GM19239 (cell line): ENCODE data around the gene CCDC174.
"Not testable (repeated sequence)": the region's sequence is repeated elsewhere in the genome, so short reads cannot be mapped to it uniquely, and the experiment has no call there.

ENCODE experiments used
- DNase-seq: peaks from one replicate; pipeline ENCODE4 v3.0.0; 2011; ENCODE audit warnings: low spot score; ENCODE audit not compliant: insufficient read length
- FAIRE-seq: peaks from 2 replicates; lab custom pipeline; 2011; peaks lifted over from hg19 to GRCh38; lab: Jason Lieb, UNC

The CCDC174 gene

DNA sequence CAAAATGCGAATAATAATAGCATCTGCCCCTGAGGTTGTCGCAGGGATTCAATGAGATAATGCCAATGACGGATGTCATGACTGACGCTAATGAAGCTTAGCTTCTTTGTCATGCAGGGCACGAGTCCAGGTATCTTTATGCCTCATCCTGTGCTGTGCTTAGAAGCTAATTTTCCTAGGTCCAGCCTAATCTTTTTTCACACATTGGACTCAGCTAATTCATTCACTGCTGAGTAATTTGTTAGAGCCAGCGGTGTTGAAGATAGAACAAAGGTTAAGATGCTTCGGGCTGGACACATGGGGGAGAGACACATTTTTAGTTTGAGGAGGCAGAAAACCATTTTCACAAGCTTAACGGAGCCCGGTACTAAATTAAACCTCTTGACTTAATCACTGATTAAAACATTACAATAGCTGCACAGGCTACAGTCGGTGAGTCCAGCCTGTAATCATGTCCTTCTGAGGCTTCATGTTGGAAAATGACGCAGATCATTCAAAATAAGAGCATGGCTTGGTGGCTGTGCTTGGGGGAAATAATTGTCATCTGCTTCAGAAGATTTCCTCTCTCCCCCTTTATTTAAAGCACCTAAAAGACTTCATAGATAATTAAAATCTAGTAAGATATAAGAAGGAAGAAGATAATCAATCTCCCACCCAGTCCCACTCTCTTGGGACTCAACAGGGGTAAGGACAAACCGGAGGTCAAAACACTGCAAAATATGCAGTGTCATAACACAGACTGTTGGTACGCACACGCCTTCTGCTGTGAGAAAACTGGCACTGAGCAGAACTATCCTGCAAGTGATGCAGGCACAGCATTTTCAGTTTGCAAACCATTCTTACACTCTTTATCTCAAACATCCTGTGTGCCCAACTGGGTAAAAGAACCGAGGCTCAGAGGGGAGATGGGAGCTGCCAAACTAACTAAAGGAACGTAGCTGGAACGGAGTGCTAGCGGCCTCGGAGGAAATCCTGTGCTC lies 3.3 kb upstream of the CCDC174 start:
- DNase-seq (no peak), FAIRE-seq (no peak)

DNA sequence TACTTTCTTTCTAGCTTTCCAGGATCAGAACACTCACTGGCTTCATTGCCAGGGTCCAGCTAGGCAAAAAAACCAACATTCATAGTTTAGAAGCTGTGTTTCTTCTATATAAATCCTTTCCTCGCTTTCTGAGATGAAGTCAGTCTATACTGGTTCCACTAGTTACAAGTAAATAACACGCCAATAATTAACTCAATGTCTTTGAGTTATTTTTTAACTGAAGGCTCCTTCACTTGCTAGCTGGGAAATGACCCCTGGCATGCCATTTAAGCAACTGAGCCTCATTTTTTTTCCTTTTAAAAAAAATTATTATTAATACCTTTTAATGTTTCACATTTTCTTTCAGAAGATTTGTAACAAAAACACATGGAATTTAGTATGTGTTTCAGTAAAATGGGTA lies 2.1 kb upstream of the CCDC174 start:
- FAIRE-seq (no peak), DNase-seq (no peak)

DNA sequence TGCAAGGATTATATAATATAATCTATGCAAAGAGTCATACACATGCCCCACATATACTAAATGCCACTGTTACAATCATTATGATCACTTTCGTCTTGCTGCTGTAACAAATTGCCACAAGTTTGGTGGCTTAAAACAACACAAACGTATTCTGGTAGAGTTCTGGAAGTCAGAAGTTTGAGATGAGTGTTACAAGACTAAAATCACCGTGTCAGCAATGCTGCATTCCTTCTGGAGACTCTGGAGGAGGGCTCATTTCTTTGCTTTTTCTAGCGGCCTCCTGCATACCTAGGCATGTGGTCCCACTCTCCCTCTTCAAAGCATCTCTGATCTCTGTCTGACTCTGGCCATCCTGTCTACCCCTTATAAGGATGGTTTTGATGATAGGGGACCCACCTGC lies 1.4 kb upstream of the CCDC174 start:
- FAIRE-seq (no peak), DNase-seq (no peak)

DNA sequence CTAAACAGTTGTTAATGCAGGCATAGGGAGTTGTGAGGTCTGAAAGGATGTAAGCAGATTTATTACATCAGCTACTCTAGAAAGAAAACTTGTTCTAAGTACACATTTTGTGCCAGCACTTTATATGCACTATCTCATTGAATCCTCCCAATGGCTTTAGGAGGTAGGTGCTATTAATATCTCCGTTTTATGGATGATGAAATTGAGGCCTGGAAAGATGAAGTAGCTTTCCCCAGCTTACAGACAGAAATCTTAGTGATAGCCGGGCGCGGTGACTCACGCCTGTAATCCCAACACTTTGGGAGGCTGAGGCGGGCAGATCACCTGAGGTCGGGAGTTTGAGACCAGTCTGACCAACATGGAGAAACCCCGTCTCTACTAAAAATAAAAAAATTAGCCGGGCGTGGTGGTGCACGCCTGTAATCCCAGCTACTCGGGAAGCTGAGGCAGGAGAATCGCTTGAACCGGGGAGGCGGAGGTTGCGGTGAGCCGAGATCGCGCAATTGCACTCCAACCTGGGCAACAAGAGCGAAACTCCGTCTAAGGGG lies 872 bp downstream of the CCDC174 start:
- FAIRE-seq, DNase-seq: not testable (repeated sequence)

DNA sequence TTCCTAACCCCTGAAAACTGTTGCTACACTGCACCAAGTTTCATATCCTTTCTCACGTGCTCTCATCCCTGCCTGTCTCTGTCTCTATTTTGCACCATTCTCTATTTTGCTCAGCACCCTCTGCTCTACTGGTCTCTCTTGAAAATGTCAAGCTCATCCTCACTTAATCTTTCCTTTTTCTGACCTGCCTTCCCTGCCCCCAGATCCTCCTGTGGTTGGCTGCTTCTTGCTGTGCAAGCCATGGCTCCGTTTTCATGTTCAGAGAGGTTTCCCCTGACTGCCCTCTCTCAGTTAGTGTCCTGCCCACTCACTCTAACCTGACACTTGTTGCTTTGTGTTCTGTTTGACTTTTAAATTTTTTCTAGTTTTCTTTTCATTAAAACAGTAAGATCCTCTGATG lies 6.0 kb downstream of the CCDC174 start:
- FAIRE-seq: no peak

DNA sequence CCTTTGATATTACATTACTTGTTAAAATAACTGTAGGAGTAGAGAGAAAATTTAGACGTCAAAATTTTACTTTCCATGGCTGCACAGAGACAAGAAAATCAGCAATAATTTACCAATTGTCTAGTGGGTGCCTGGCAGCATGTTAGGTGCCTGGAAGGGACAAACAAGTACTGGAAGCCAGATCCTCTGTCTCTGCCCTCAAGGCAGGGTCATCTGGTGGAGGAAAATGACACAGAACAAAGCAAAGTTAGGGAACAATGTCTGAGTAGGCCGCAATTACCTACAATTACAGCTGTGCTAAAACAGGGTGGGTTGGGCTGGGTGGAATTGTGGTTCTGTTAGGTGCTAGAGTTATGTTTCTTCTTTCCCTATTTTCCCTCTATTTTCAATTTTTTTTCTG lies 7.4 kb downstream of the CCDC174 start:
- no peak for FAIRE-seq
- no peak for DNase-seq

More for the DNA sequence above, 6.0 kb downstream of the CCDC174 start:
- DNase-seq: no peak

DNA sequence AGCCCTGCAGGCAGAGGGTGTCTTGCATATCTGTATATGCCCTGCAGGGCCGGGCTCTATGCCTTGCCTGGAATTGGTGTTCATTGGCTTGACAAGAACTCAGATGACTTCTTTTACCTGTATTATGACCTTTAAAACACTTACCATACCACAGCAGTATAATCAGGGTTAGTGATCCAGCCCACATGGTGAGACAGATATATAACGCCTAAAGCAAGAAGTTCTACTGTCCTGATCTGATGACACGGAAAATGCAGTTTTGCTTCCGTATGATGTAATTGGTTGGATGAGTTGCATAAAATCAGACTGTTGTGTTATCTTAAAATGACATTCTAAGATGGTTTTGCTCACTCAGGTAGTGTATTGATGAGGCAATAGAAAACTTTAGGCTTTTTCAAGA lies 9.4 kb downstream of the CCDC174 start:
- no peak for FAIRE-seq
- no peak for DNase-seq

DNA sequence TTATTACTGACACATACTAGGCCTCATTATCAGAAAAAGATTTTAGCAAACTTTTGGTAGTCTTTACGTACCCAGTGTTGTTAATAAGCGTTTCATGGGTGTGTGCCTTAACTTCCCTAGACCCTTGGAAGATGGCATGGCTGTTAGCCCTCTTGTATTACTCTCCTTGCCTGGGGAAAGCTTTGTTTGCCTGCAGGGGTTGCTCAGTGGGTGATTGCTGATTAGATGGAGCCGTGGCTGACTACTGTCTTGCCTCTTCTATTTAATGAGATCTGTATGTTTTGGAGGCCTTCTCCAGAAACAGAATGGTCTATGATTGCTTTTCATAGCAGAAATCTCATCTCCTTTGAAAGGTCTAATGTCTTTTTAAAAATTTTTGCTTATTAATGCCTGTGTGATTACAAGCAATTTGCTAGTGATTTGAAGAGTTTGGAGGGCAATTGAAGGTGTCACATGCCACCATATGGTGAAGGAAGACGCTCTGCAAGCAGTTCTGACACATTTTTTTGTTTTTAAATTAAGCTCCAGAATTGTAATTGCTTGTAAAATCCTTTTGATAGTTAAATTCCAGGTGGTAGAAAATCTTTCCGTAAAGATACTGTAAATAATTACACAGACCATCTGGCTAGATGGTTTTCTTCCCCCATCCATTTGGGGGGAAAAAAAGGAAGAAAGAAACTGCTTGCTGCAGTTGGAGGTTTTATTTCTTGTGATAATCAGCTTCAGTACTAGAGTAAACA lies 12.0 kb downstream of the CCDC174 start:
- DNase-seq (no peak), FAIRE-seq (no peak)

DNA sequence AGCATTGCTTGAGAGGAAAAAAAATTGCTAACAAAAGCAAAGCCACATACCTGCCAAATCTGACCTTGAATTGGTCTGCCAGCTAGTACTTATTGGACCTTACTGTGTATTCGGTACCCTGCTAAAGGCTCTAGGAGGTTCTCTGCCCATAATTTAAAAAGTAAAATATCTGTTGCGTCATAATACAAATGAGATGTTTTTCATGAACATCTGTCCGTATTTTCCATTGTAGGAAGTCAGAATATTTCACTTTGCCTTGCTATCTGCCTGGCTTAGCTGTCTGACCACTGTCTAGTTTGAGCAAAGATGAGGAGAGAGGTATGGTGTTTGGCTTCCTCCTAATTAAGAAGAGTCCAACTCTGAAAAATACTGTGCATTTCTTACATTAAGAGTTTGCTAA lies 12.6 kb downstream of the CCDC174 start:
- DNase-seq (no peak), FAIRE-seq (no peak)

DNA sequence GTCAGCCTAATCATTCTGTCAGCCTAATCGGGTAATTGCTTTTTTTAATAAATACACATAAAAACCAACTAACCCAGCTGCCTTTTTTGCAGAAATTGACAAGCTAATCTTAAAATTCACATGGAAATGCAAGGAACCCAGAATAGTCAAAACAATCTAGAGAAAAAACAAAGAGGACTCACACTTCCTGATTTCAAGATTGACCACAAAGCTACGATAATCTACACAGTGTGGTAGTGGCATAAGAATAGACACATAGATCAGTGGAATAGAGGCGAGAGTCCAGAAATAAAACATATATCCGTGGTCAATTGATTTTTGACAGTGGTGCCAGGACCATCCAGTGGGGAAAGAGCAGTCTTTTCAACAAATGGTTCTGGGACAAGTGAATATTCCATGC lies 21.0 kb downstream of the CCDC174 start:
- DNase-seq (no peak), FAIRE-seq (no peak)

DNA sequence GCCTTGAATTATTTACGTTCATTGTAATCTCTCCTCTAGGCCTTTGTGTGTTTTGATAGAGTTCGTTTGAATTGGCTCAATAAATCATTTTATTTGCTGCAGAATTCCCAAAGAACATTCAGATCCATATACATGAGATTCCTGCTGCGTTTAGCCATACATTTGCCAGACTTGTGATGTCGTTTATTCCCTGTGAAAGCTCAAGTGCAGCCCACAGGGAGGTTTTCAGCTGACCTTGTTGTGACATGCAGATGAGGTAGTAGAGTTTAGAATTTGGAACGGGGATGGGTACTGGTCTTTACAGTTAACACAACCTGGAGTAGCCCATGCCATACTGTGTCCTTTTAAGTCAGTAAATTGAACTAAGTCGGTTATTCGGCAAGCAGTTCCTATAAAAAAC lies 23.3 kb downstream of the CCDC174 start, which contains the start of gene C3orf20:
TSS of gene C3orf20 (plus strand) at position 301 of the 400 bp plus-strand sequence. CDS start 7,573 bp downstream, outside the sequence.
- FAIRE-seq (no peak), DNase-seq (no peak)

DNA sequence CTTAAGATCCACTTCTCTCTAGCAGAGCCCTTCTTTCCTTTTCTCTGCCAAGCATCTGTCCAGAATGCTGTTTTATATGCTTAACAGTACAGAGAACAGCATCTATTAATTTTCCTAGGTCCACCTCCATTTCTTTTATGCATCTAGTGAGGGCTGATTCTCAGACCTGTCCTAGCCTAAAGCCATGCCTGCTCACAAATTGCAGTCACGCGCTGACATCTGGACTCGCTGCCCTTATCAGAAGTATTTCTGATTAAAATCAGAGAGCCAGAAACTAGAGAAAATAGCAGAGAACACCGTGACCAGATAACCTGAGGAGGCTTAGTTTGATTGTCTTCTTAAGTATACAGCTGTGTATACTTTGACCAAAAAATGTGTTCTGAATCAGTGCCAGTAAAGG lies 25.3 kb downstream of the CCDC174 start:
- FAIRE-seq: no peak
- DNase-seq: no peak

DNA sequence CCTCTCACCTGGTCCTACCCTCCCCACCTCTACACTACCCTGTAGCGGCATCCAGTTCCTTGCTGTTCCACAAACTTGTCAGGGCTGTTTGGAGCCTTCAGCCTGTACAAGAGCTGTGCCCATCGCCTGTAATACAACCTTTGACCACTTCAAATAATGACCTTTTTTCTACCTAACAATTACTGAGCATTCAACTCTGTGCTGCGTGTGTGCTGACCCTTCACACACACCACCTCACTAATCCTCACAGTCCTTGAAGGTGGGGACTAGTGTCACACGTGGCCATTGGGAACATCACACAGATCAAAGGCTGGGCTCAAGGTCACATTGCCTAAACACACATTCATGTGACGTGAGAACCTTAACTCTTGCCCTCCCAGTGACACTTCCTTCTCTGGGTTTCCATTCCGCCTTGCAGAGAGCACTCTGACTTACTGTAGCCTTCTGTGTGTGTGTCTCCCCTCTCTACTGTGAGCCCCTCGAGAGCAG lies 26.5 kb downstream of the CCDC174 start:
- FAIRE-seq (no peak), DNase-seq (no peak)

DNA sequence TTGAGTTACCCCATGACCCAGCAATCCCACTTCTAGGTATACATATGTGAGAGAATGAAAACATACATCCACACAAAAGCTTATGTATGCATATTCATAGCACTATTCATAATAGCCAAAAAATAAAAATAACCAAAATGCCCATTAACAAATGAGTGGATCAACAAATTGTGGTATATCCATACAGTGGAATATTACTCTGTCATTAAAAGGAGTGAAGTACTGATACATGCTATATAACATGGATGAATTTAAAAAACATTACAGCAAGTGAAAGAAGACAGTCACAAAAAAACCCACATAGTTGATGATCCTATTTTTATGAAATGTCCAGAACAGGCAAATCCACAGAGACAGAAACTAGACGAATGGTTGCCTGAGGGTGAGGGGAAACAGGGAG lies 28.6 kb downstream of the CCDC174 start:
- FAIRE-seq: no peak
- DNase-seq: no peak

DNA sequence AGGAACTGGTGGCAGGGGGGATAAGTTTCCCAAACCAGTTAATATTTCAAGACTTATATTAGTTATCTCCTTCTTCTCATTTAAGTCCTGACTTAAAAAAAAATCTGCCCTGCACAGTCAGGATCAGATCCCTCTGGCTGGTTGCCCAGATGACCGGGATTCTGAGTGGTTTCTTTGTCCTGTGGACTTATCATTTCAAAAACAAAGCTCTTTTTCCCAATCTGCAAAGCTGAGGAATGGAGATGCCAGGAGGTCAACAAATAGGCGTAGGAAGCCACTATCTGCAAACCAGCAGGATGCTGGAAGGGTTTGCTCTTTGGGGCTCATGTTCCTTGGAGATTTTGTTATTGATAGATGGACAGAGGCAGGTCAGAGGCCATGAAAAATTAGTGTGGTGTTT lies 29.2 kb downstream of the CCDC174 start:
- FAIRE-seq (no peak), DNase-seq (no peak)

DNA sequence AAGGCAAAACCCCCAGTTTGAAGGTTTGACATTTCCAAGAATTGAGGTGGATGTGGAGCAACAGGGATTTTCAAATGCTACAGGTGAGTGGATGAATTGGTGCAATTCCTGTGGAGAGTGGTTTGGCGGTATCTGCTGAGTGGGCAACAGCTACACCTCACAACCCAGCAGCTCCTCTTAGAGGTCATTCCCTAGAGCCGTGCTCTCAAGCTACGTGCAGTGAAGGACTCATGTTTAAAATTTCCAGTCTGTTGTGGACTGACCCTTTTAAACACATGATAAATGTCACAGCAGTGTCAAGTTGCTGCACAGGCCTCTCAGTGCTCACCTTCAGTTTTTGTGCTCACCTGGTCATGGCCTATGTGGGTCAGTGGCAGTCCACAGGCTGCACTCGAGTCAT lies 32.9 kb downstream of the CCDC174 start:
- DNase-seq (no peak), FAIRE-seq (no peak)

DNA sequence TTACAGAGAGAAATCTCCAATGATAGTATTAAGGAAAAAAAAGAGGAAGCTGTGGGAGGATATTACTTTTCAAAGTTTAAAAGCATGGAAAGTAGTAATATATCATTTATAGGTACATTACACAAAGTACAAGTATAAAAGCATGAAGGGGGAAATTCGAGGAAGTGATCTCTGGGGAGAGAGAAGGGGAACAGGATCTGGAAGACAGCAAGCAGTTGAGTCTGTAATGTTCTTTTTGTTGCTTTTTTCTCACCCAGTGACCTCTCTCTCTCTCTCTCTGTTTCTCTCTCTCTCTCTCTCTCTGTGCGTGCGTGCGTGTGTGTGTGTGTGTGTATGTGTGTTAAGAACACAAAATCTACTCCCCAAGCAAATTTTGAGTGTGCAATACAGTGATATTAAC lies 33.6 kb downstream of the CCDC174 start:
- no peak for DNase-seq

DNA sequence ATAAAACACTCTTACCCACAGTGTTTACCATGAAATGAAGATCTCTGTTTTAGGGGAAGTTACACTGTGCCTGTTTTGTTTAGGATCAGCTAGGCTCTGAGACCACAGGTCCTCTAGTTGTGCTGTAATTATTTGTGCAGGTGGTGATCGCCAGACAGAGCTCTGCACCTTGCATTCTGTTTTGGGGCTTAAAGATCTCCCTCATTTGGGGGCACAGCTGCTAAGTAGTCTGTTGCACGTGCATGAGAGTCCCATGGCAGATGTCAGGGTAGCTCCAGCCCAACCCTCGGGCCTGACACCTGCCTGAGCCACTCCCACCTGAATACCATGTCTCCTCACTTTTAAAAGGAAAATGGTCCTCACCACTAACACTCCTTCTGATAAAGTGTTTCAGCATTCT lies 35.8 kb downstream of the CCDC174 start:
- FAIRE-seq (no peak), DNase-seq (no peak)

More for the DNA sequence above, 33.6 kb downstream of the CCDC174 start:
- FAIRE-seq: no peak

DNA sequence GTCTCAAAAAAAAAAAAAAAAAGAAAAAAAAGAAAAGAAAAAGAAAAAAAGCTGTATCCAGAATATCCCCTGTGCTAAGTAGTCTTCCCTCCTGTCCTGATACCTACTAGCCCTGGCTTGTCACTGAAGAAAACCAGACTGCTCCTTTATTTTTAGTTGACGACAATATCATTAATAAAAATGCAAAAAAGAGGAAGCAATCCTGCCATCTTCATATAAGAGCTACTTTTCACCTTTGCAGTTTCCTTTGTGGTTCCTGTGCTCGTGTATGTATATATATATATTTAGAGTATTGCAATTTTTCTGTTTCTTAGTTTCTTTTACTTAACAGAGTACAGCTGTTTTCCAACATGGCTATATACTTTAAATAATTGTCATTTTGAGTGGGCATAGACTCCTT lies 37.0 kb downstream of the CCDC174 start:
- FAIRE-seq (peak; percentile 67), DNase-seq (no peak)

DNA sequence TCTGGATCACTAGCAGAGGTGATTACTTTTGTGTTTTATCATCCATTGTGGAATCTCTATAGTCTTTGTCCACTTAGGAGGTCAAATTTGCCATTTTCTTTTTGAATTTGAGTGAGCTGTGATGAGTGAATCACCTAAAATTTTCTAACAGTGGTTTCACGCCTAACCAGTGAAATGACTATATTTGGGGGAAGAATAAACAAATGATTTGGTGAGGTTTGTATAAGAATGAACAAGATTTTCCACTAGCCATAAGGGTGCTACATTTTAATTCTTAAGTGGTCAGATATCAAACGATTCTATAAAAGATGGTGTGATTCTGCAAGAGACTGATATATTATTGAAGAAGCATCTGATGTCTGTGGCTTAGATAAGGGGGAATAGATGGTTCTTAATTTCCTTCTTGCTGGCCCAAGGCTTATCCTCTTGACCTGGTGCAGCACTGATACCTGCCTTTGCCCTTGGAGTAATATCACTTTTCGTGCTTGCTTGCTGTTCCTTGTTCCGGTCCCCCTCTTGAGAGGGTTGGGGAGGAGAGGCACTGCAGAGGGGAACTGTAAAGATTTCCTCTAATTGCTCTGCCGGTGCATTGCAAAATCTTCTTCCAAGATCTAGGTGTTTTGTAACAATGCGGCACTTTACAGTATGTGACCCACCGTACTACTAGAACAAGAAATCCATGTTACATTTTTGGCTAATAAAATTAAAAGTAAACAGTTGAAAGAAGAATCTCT lies 37.9 kb downstream of the CCDC174 start:
- FAIRE-seq (peak; percentile 57), DNase-seq (no peak)
